Islet of Langerhans (tissue), 1 donor: Measurements from ENCODE around the gene RXYLT1.

ENCODE experiments used
- FAIRE-seq: peaks from one replicate; lab custom pipeline; 2011; peaks lifted over from hg19 to GRCh38; lab: Jason Lieb, UNC

The RXYLT1 gene

DNA sequence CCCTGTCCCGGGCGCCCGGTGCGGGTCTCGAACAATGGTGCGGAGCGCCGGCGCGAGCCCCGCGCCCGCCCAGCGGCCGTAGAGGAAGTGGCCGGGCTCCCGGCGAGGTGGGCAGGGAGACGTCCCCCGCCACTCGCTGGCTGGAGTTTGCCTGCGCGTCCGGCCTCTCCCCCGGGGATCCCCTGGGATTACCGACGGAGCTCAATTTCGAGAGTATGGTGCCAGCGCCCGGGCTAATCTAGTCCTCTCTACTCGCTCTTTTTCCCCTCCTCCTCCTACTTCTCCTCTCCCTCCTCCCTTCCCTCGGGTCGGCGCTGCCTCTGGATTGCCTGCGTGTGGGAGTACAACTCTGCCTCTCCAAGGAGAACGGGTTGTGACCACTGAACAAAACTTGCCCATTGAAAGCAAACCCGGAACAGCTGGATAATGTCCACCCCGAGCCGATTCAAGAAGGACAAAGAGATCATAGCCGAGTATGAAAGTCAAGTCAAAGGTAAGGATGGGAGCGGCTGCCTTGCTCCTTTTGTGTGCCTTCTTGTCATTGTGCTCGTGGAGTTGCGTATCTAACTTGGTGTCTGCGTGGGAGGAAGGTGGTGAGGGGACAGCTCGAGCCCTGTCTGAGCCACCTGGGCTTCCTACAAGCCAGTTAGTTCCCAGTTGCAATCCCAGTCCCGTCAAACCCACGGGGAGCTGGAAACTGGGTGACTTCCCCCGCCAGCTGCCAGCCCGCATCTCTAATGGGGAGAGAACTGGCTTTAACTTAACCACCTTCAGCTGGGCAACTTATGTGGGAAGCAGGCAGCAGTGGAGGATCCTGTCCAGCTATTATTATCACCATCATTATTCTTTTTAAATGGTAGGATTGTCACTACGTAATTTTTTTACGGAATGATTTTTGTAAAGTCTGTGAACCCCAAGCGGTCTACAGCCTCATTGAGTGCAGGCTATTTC, 65.0 kb downstream of the RXYLT1 start, which contains the start of gene SRGAP1:
TSS of gene SRGAP1 (plus strand) at position 310 of the 951 bp plus-strand sequence. CDS start at position 427, 117 bp downstream.
- no peak for FAIRE-seq

DNA sequence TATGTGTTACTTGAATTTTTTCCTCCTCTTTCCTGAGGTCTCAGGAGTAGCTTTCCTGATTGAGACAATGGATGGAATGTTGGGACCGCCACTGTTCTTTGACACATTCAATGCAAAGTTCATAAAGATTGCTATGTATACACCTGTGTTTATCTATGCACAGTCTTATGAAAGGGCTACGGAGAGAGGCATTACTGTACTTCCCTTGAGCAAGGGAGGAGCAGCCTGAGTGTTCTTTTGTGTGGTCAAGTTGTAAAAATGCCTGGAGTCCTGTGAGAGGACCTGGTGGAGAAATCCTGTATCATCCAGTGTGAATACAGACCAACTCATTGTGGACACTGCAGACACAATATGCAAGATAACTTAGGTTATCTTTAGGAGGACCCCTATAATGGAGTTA, 66.0 kb downstream of the RXYLT1 start:
- FAIRE-seq: no peak

DNA sequence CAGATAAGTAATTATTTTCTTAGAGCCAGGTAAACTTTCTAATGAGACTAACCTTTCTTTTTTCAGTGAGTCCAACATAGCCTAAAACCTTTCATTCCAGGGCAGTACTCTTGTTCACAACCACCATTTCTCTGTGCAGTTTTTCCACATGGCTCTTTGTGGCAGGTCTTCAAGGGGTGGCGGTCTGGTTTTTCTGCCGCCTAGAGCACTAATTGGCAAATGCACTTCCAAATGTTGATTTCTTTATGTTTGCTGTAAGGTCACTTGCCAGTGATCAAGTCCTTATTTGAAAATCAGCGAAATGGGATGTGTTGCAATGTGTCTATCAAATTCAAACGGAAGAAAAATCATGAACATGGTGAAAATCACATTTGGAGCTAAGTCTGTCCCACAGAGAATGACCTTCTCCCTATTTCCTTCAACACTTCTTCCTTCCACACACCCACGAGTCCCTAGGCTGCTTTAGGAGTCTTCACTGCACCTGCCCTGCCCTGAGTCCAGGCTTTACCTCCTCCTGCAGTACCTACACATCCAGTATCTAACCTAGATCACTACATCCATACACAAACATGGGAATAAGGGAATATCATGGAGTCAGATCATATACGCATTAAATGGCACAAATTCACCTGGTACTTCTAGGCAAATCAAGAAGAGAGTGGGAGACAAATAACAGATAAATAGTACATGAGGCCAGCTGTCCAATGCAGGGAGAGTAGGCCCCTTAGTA, 66.7 kb downstream of the RXYLT1 start:
- no peak for FAIRE-seq

DNA sequence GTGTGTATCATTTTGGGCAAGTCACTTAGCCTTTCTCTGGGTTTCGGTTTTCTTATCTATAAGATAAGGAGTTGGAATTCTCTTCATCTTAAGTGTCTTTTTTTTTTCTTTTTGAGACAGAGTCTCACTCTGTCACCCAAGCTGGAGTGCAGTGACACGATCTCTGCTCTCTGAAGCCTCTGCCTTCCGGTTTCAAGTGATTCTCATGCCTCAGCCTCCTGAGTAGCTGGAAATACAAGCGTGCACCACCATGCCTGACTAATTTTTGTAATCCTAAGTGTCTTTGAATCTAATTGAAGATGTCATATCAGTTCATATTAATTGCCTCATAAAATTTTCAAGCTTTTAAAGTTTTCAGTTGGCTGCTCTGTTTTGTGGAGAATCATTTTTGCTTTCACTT, 68.7 kb downstream of the RXYLT1 start:
- FAIRE-seq: no peak

DNA sequence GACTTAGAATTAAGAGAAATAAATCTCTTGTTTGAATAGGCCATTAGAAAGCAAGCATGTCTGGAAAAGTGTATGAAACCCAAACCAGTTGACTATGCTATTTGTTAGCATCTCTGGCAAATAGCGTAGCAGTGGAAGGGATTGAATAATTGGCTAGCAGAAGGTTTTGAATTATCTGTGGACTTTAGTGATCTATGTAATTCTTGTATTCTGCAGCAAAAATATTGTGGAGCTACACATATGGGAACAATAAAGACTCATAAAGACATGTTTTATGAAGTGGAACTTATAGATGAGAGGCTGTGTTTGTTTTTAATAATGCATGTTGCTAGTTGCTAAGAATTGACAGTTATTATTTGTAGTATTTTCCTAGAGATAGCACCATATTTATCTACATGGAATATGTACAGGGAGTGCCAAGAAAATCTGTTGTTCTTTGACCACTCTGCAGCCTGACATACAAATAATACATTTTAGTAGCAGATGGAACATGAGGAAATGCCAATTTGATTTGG, 69.5 kb downstream of the RXYLT1 start:
- FAIRE-seq: no peak

DNA sequence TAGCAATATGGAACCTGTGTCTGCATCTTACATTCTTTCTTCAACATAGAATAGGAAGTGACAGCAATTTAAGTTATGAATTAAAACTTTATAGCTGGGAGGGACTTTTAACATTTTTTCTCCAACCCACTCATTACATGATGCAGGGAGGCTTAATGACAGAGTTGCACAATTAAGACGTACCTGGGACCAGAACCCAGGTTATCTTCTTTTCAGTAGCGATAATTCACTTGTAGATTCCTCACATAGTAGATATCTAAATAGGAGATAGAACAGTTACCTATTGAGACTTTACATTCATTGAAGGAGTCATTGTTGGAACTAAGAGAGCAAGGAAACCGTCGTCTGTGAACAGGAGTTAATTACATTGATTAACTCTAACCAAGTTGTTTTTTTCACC, 69.9 kb downstream of the RXYLT1 start:
- FAIRE-seq: no peak

DNA sequence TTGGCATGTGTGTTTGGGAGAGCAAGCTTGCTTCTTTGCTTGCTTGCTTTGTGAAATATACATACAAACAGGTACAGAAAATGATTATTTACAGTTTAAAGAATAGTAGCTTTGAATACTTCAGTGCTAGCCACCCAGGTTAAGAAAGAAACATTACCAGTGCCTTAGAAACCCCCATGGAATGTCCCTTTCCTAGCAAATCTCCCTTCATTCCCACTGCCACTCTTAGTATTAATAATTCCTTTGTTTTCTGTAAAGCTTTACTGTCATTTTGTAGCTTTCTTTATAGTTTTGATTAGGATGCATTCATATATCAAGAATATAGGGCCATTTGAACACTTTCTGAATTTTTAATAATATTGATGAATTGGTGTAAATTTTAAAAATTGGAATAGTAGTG, 74.3 kb downstream of the RXYLT1 start:
- FAIRE-seq: no peak

DNA sequence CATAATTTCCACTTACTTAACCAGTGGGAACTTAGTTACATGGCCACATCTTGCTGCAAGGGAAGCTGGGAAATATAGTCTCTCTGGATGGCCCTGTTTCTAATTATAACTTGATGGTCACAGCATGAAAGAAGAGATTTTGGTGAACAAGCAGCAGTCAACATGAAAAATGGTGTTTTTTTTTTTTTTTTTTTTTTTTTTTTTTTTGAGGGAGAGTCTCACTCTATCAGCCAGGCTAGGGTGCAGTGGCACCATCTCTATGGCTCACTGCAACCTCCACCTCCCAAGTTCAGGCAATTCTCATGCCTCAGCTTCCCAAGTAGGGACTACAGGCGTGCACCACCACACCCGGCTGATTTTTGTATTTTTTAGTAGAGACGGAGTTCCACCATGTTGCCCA, 75.6 kb downstream of the RXYLT1 start:
- FAIRE-seq: no peak

DNA sequence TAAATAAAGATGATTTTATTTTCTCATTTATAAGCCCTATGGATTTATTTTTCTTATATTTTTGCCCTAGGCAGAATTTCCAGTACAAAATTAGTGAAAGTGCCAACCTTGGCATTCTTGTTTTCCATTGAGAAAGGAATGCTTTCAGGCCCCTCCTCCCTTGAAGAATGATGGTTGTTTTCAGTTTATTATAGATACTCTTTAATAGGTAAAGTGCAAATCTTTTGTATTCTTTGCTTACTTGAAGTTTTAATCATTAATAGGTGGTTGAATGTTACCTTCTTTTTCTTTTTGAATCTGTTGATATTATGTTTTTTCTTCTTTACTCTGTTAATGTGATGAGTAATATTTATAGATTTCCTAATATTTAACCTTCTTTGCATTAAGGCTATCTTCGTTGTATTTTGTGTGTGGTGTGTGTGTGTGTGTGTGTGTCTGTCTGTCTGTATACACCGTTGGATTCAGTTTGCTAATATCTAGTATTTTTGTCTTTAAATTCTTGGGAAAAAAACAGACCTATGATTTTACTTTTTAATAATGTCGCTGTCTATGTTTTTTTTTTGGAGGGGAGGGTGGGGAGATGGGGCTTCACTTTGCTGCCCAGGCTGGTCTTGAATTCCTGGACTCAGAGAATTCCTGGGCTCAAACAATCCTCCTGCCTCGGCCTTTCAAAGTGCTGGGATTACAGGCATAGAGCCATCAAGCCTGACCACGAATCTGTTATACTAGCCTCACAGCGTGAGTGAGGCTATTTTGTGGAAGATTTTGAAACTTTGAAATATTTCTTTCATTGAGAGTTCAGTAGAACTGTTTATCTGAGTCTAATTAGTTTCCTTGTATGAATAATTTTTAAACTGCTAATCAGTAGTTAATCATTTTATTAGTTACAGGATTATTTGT, 78.3 kb downstream of the RXYLT1 start:
- no peak for FAIRE-seq
